Endothelial cell of umbilical vein (primary cell): ENCODE results near the gene ITGB8. TPM values are rescaled to one million over a fixed set of nuclear protein-coding genes. Genes with fewer than 3 reads are reported as not detected.

Experiments used
- BruUV-seq: library from RNA; stranded (reverse); fragments of 400-500 nt; replicated peaks from 2 replicates; lab custom pipeline; 2021; lab: Mats Ljungman, UMichigan
- CTCF ChIA-PET: fragments of 300-600, 350-600 bp; sonication (Branson Sonifier 250); formaldehyde crosslinking; loops from one replicate; lab custom pipeline; 2021; ENCODE audit warnings: antibody characterized with exemption, inconsistent platforms; lab: Charles Lee
- POLR2A ChIA-PET: fragments of 300-600, 350-600 bp; sonication (Branson Sonifier 250); formaldehyde crosslinking; loops from one replicate; lab custom pipeline; 2021; ENCODE audit warnings: antibody characterized with exemption, inconsistent platforms; lab: Charles Lee
- DNase-seq: peaks from one replicate; pipeline ENCODE4 v3.0.0-alpha.2; 2011; ENCODE audit warnings: low read depth, low spot score
- FAIRE-seq: peaks from 2 replicates; lab custom pipeline; 2011; peaks lifted over from hg19 to GRCh38; lab: Jason Lieb, UNC
- H2AFZ ChIP-seq: 2 replicates; pipeline ENCODE4 v1.6.0; 2012; ENCODE audit warnings: low read depth, low read length, control low read depth, inconsistent platforms
- H3K27ac ChIP-seq: 2 replicates; pipeline ENCODE4 v1.5.1; 2011; ENCODE audit warnings: low read depth, mild to moderate bottlenecking, control low read depth, low read length, moderate library complexity; ENCODE audit not compliant: insufficient read depth
- H3K27me3 ChIP-seq, 2 experiments: 2 replicates each; pipeline versions ENCODE4 v1.6.0 to v1.6.1; 2011; ENCODE audit warnings: low read length in 2 of 2, mixed read lengths in 1 of 2; ENCODE audit not compliant: control insufficient read depth in 2 of 2, insufficient read depth in 2 of 2
- H3K36me3 ChIP-seq, 2 experiments: 2 replicates in 1 of 2; 3 replicates in 1 of 2; pipeline ENCODE4 v1.5.1; 2011; ENCODE audit warnings: low read length in 2 of 2, mild to moderate bottlenecking in 1 of 2, moderate library complexity in 1 of 2; ENCODE audit not compliant: control insufficient read depth in 2 of 2, insufficient read depth in 2 of 2; ENCODE audit errors: extremely low read depth in 1 of 2
- H3K4me1 ChIP-seq: 3 replicates; pipeline ENCODE4 v1.5.1; 2011; ENCODE audit warnings: mild to moderate bottlenecking, low read length; ENCODE audit not compliant: control insufficient read depth, insufficient read depth; ENCODE audit errors: extremely low read depth
- H3K4me2 ChIP-seq: 2 replicates; pipeline ENCODE4 v1.6.1; 2011; ENCODE audit warnings: low read length, control low read depth, mixed read lengths; ENCODE audit not compliant: insufficient read depth
- H3K4me3 ChIP-seq, 3 experiments: fragments of 200-600 bp in 1 of 3; sonication (generic), shearing (Covaris generic) in 1 of 3; replicated peaks in 1 of 3; 2 replicates each; pipeline ENCODE4 v1.5.1; 2011 to 2016; ENCODE audit warnings: control low read depth in 3 of 3, low read length in 3 of 3, mild to moderate bottlenecking in 2 of 3, inconsistent platforms in 1 of 3, low read depth in 1 of 3, moderate library complexity in 1 of 3; ENCODE audit not compliant: insufficient read depth in 1 of 3
- H3K79me2 ChIP-seq: 2 replicates; pipeline ENCODE4 v1.6.0; 2012; ENCODE audit warnings: low read length, inconsistent platforms; ENCODE audit not compliant: control insufficient read depth, insufficient read depth
- H3K9ac ChIP-seq: replicated peaks from 2 replicates; pipeline ENCODE3; 2011; ENCODE audit warnings: low read length, control low read depth; ENCODE audit not compliant: insufficient read depth; ENCODE audit errors: extremely low read depth
- H3K9me1 ChIP-seq: replicated peaks from 3 replicates; pipeline ENCODE4 v1.6.0; 2011; ENCODE audit warnings: mild to moderate bottlenecking, low read length; ENCODE audit not compliant: control insufficient read depth, insufficient read depth; ENCODE audit errors: extremely low read depth
- H3K9me3 ChIP-seq: replicated peaks from 2 replicates; pipeline ENCODE4 v1.5.1; 2012; ENCODE audit warnings: low read length, inconsistent platforms; ENCODE audit not compliant: control insufficient read depth, insufficient read depth
- H4K20me1 ChIP-seq: replicated peaks from 2 replicates; pipeline ENCODE3; 2011; ENCODE audit warnings: mild to moderate bottlenecking, low read length; ENCODE audit not compliant: control insufficient read depth, insufficient read depth; ENCODE audit errors: extremely low read depth
- CTCF ChIP-seq, 2 donors: IDR thresholded peaks; 1 replicate in 1 of 2; 2 replicates in 1 of 2; pipeline ENCODE4 v1.5.1; 2011; ENCODE audit warnings: low read length in 2 of 2, mild to moderate bottlenecking in 2 of 2, moderate library complexity in 2 of 2, control low read depth in 1 of 2, inconsistent platforms in 1 of 2, low read depth in 1 of 2; ENCODE audit not compliant: insufficient read depth in 1 of 2; ENCODE audit errors: extremely low read depth in 1 of 2
- EZH2 ChIP-seq: IDR thresholded peaks from 2 replicates; pipeline ENCODE4 v1.6.1; 2012; ENCODE audit warnings: borderline replicate concordance, low read depth, mild to moderate bottlenecking, moderate library complexity, low read length, inconsistent platforms; ENCODE audit not compliant: severe bottlenecking
- FOS ChIP-seq: IDR thresholded peaks from 2 replicates; pipeline ENCODE4 v1.6.1; 2011; ENCODE audit warnings: mild to moderate bottlenecking, low read length, moderate library complexity, borderline replicate concordance; ENCODE audit not compliant: insufficient read depth
- GATA2 ChIP-seq: IDR thresholded peaks from 2 replicates; pipeline ENCODE4 v1.7.0; 2011; ENCODE audit warnings: low read depth, mild to moderate bottlenecking, moderate library complexity, mixed read lengths, low read length; ENCODE audit not compliant: insufficient read length, insufficient read depth
- JUN ChIP-seq: IDR thresholded peaks from 2 replicates; pipeline ENCODE4 v1.6.1; 2011; ENCODE audit warnings: borderline replicate concordance, low read depth; ENCODE audit not compliant: insufficient read length, insufficient read depth
- MAX ChIP-seq: IDR thresholded peaks from 2 replicates; pipeline ENCODE4 v1.6.1; 2011; ENCODE audit not compliant: insufficient read depth, insufficient read length
- MYC ChIP-seq: IDR thresholded peaks from one replicate; pipeline ENCODE4 v1.6.1; 2011; ENCODE audit warnings: mild to moderate bottlenecking, low read depth, low read length
- POLR2A ChIP-seq: IDR thresholded peaks from 2 replicates; pipeline ENCODE4 v1.6.1; 2012; ENCODE audit warnings: low read depth, mild to moderate bottlenecking, control low read depth, low read length
- POLR2AphosphoS5 ChIP-seq: IDR thresholded peaks from 2 replicates; pipeline ENCODE4 v1.6.1; 2012; ENCODE audit warnings: low read depth, mild to moderate bottlenecking, control low read depth, low read length, moderate library complexity; ENCODE audit not compliant: insufficient read depth
- dilution Hi-C: fragments of 300-500 bp; cut with MboI; formaldehyde crosslinking; loops from one replicate; pipeline ENCODE4 v1.15.0; 2019; ENCODE audit warnings: low sequenced_read_pairs; ENCODE audit not compliant: extremely low pct_ligation_motif_present
- intact Hi-C: fragments of 100-400 bp; cut with micrococcal nuclease; formaldehyde crosslinking; loops from one replicate; pipeline ENCODE4 v1.10.0; 2022
- polyA plus RNA-seq, 4 experiments: library from polyadenylated mRNA; depleted of rRNA in 3 of 4; stranded (reverse) in 3 of 4; unstranded in 1 of 4; fragments of >200 nt; gene quantifications; 2 replicates each; pipeline versions ENCODE4 v1.2.1 to v1.2.3, GENCODE V29; 2011 to 2012; ENCODE audit warnings: missing spikeins in 1 of 4
- total RNA-seq: library from RNA; stranded (reverse); gene quantifications from 2 replicates; pipeline ENCODE4 v1.2.3, GENCODE V29; 2021

ITGB8 gene
- total and polyA plus RNA-seq, 2 donors (not counting 3 experiments of a cell fraction or from before 2014, with no cell fraction given): 2.9 to 8.2 TPM

DNA sequence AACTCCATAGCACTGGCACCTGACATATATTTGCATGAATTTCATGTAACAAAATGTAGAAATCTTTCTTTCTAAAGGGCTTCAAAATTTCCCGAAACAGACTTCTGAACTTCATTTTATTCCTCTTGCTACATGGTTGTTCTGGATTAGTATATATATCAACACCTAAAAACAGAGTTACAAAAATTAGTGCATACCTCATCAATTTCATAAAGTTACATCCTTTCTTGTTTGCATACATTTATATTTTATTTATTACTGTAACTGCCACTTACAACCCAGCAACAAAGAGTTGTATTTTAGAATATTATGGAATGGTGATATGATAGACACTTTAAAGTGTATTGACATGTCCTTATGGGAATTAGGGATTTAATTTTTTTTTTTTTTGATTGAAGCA is 2.0 kb upstream of the ITGB8 start:
- no peak for DNase-seq
- Histone ChIP-seq H3K27ac (no peak overlapping the region), H3K27me3 (no peaks in the 10 kb centered on the region), H3K4me1 (peaks cover 14% of the 10 kb centered on the region), H3K4me2 (no peak overlapping the region), H3K9ac (no peak overlapping the region), H3K36me3 (no peaks in the 10 kb centered on the region), H3K9me1 (no peaks in the 10 kb centered on the region), H3K9me3 (no peaks in the 10 kb centered on the region), H4K20me1 (no peaks in the 10 kb centered on the region), H2AFZ (no peak overlapping the region), H3K79me2 (no peaks in the 10 kb centered on the region), H3K4me3 (no peak overlapping the region)
- no TSS peak for BruUV-seq
- ChIA-PET POLR2A (no interaction called here), CTCF (interaction anchor here (1.4 to 4.3 kb wide), 4 partner anchors 76 to 615 kb away, joined by 3 to 84 read pairs (median 18); no protein-coding TSS in a partner anchor)
- intact Hi-C loops: loop anchor here (2.0 to 5.0 kb wide), 2 partner anchors 74 to 346 kb away; no protein-coding TSS in a partner anchor
- dilution Hi-C loops: no loop called here
- TF ChIP-seq EZH2 (no peak), POLR2A (no peak), CTCF (IDR thresholded peaks at IDR 0.05; ENCODE audit: extremely low read depth in 1 of 2, insufficient read depth in 1 of 2, low read depth in 1 of 2, low read length in 2 of 2) (no peak), FOS (no peak), POLR2AphosphoS5 (no peak), JUN (no peak), GATA2 (no peak), MAX (no peak), MYC (no peak)
- no peak for FAIRE-seq
